ENCODE measurements around the gene PRR29. TPM values are rescaled to one million over a fixed set of nuclear protein-coding genes. Genes with fewer than 3 reads are reported as not detected.

The PRR29 gene
- polyA plus RNA-seq, 1 donor from 2014 or later, result 2.8 TPM

DNA sequence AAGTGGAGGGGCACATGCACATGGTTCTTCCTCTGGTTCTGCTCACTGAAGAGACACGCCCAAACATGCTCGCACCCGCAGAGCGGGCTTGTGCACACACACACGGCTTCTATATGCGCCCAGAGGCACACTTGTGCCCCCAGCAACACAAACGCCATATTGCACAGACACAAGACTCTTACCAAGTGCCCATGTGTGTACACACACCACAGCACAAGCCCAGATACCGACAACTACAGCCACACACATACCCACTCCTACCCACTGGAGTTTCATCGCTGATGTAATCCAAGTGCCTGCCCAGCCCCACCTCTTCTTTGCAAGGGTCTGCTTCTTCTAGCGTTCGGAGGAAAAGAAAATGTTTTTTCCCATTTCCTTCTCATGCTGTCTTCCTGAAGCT is 6.5 kb upstream of the PRR29 start:
- Histone ChIP-seq H3K9me3 (ENCODE audit: low read length) (no peaks in the 10 kb centered on the region), H3K79me2 (replicated peaks; ENCODE audit: insufficient read depth, low read length) (no peaks in the 10 kb centered on the region), H2AFZ (ENCODE audit: low read depth, low read length) (no peak overlapping the region), H3K9me2 (ENCODE audit: insufficient read depth, low read length) (no peaks in the 10 kb centered on the region), H3K36me3 (ENCODE audit: insufficient read depth, low read length) (no peaks in the 10 kb centered on the region), H3K27me3 (ENCODE audit: insufficient read depth, low read depth, low read length) (no peaks in the 10 kb centered on the region), H3K4me3 (ENCODE audit: low read length) (no peak overlapping the region), H3K9ac (ENCODE audit: low read length) (no peak overlapping the region), H3K4me2 (ENCODE audit: low read length) (no peak overlapping the region), H3F3A (ENCODE audit: insufficient read depth, low read length, poor library complexity, severe bottlenecking) (no peaks in the 10 kb centered on the region), H4K20me1 (ENCODE audit: insufficient read depth) (no peaks in the 10 kb centered on the region), H3K27ac (ENCODE audit: low read length) (no peak overlapping the region)
- TF ChIP-seq EP300 (conservative IDR thresholded peaks at IDR 0.05; ENCODE audit: poor library complexity, severe bottlenecking) (no peak), MXI1 (conservative IDR thresholded peaks at IDR 0.05; ENCODE audit: poor library complexity, severe bottlenecking) (no peak), EZH2 (IDR thresholded peaks at IDR 0.05; ENCODE audit: borderline replicate concordance, insufficient read depth, low read length, poor library complexity, severe bottlenecking) (no peak), TAF1 (IDR thresholded peaks at IDR 0.05; ENCODE audit: low read depth) (no peak)

GRCh38 chr17:63993368-63993985 is 4.7 kb upstream of the PRR29 start:
- no peaks in the 10 kb centered on the region for H3K27me3 ChIP-seq (ENCODE audit: insufficient read depth, low read depth, low read length)
- H4K20me1 ChIP-seq (ENCODE audit: insufficient read depth), result no peaks in the 10 kb centered on the region
- H3K79me2 ChIP-seq (replicated peaks; ENCODE audit: insufficient read depth, low read length), result no peaks in the 10 kb centered on the region
- no peak overlapping the region for H3K9ac ChIP-seq (ENCODE audit: low read length)
- no peak overlapping the region for H3K4me2 ChIP-seq (ENCODE audit: low read length)
- no peaks in the 10 kb centered on the region for H3K9me3 ChIP-seq (ENCODE audit: low read length)
- H3K36me3 ChIP-seq (ENCODE audit: insufficient read depth, low read length), result no peaks in the 10 kb centered on the region
- H3K4me3 ChIP-seq (ENCODE audit: low read length), result no peak overlapping the region
- H3K9me2 ChIP-seq (ENCODE audit: insufficient read depth, low read length), result no peaks in the 10 kb centered on the region
- H2AFZ ChIP-seq (ENCODE audit: low read depth, low read length), result no peak overlapping the region
- TF ChIP-seq, protein P1, sequence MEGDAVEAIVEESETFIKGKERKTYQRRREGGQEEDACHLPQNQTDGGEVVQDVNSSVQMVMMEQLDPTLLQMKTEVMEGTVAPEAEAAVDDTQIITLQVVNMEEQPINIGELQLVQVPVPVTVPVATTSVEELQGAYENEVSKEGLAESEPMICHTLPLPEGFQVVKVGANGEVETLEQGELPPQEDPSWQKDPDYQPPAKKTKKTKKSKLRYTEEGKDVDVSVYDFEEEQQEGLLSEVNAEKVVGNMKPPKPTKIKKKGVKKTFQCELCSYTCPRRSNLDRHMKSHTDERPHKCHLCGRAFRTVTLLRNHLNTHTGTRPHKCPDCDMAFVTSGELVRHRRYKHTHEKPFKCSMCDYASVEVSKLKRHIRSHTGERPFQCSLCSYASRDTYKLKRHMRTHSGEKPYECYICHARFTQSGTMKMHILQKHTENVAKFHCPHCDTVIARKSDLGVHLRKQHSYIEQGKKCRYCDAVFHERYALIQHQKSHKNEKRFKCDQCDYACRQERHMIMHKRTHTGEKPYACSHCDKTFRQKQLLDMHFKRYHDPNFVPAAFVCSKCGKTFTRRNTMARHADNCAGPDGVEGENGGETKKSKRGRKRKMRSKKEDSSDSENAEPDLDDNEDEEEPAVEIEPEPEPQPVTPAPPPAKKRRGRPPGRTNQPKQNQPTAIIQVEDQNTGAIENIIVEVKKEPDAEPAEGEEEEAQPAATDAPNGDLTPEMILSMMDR (IDR thresholded peaks at IDR 0.05; ENCODE audit: poor library complexity, severe bottlenecking), result no peak
- TF ChIP-seq SMC3 (conservative IDR thresholded peaks at IDR 0.05; ENCODE audit: poor library complexity) (no peak), EP300 (conservative IDR thresholded peaks at IDR 0.05; ENCODE audit: poor library complexity, severe bottlenecking) (no peak), RAD21 (conservative IDR thresholded peaks at IDR 0.05) (no peak), POLR2AphosphoS5 (IDR thresholded peaks at IDR 0.05) (no peak), EZH2 (IDR thresholded peaks at IDR 0.05; ENCODE audit: borderline replicate concordance, insufficient read depth, low read length, poor library complexity, severe bottlenecking) (no peak), TAF1 (IDR thresholded peaks at IDR 0.05; ENCODE audit: low read depth) (no peak), MXI1 (conservative IDR thresholded peaks at IDR 0.05; ENCODE audit: poor library complexity, severe bottlenecking) (no peak)
- TF ChIP-seq, protein P2, sequence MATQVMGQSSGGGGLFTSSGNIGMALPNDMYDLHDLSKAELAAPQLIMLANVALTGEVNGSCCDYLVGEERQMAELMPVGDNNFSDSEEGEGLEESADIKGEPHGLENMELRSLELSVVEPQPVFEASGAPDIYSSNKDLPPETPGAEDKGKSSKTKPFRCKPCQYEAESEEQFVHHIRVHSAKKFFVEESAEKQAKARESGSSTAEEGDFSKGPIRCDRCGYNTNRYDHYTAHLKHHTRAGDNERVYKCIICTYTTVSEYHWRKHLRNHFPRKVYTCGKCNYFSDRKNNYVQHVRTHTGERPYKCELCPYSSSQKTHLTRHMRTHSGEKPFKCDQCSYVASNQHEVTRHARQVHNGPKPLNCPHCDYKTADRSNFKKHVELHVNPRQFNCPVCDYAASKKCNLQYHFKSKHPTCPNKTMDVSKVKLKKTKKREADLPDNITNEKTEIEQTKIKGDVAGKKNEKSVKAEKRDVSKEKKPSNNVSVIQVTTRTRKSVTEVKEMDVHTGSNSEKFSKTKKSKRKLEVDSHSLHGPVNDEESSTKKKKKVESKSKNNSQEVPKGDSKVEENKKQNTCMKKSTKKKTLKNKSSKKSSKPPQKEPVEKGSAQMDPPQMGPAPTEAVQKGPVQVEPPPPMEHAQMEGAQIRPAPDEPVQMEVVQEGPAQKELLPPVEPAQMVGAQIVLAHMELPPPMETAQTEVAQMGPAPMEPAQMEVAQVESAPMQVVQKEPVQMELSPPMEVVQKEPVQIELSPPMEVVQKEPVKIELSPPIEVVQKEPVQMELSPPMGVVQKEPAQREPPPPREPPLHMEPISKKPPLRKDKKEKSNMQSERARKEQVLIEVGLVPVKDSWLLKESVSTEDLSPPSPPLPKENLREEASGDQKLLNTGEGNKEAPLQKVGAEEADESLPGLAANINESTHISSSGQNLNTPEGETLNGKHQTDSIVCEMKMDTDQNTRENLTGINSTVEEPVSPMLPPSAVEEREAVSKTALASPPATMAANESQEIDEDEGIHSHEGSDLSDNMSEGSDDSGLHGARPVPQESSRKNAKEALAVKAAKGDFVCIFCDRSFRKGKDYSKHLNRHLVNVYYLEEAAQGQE (IDR thresholded peaks at IDR 0.05; ENCODE audit: borderline replicate concordance), result no peak
- H3F3A ChIP-seq (ENCODE audit: insufficient read depth, low read length, poor library complexity, severe bottlenecking), result no peaks in the 10 kb centered on the region
- no peak overlapping the region for H3K27ac ChIP-seq (ENCODE audit: low read length)
